22Rv1 (cell line): ENCODE measurements around the gene PRR29.

Experiments used
- H3K27ac ChIP-seq: fragments of 450-650 bp; 2 replicates; pipeline ENCODE4 v1.5.1; 2017
- ZFX ChIP-seq: fragments of 450-650 bp; IDR thresholded peaks from 2 replicates; pipeline ENCODE4 v1.6.1; 2017; ENCODE audit warnings: antibody characterized with exemption, borderline replicate concordance
- TF ChIP-seq, protein P1 (sequence below): fragments of 450-650 bp; IDR thresholded peaks from 2 replicates; pipeline ENCODE4 v1.5.1; 2017; ENCODE audit warnings: mild to moderate bottlenecking

Gene PRR29

GRCh38 chr17:63999680-64000531, 1.8 kb downstream of the PRR29 start:
- TF ChIP-seq, protein P1, sequence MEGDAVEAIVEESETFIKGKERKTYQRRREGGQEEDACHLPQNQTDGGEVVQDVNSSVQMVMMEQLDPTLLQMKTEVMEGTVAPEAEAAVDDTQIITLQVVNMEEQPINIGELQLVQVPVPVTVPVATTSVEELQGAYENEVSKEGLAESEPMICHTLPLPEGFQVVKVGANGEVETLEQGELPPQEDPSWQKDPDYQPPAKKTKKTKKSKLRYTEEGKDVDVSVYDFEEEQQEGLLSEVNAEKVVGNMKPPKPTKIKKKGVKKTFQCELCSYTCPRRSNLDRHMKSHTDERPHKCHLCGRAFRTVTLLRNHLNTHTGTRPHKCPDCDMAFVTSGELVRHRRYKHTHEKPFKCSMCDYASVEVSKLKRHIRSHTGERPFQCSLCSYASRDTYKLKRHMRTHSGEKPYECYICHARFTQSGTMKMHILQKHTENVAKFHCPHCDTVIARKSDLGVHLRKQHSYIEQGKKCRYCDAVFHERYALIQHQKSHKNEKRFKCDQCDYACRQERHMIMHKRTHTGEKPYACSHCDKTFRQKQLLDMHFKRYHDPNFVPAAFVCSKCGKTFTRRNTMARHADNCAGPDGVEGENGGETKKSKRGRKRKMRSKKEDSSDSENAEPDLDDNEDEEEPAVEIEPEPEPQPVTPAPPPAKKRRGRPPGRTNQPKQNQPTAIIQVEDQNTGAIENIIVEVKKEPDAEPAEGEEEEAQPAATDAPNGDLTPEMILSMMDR, result no peak
- no peak for TF ChIP-seq ZFX
- no peak overlapping the region for H3K27ac ChIP-seq

DNA sequence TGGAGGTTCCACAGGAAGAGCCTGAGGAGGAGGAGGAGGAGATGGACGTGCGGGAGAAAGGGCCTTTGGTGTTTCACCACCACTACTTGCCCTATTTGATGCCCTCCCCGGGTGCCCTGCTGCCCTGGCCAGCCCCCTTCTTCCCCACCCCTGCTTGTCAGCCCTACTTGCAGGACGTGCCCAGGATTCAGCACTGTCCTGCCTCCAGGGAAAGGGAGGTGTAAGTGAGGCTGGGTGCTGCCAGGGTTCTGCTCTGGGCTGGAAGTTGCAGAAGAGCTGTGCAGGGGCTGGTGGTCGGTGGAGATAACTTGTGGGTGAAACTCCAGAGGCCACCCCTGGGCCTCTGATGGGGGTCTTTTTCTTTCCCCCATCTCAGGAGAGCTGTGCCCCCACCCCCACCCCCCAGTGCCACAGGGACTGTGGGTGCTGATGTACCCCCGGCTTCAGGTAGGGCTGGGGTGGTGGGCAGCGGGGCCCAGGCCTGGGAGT, 3.0 kb downstream of the PRR29 start:
- H3K27ac ChIP-seq, result no peak overlapping the region
- TF ChIP-seq, protein P1, result no peak
- no peak for TF ChIP-seq ZFX

DNA sequence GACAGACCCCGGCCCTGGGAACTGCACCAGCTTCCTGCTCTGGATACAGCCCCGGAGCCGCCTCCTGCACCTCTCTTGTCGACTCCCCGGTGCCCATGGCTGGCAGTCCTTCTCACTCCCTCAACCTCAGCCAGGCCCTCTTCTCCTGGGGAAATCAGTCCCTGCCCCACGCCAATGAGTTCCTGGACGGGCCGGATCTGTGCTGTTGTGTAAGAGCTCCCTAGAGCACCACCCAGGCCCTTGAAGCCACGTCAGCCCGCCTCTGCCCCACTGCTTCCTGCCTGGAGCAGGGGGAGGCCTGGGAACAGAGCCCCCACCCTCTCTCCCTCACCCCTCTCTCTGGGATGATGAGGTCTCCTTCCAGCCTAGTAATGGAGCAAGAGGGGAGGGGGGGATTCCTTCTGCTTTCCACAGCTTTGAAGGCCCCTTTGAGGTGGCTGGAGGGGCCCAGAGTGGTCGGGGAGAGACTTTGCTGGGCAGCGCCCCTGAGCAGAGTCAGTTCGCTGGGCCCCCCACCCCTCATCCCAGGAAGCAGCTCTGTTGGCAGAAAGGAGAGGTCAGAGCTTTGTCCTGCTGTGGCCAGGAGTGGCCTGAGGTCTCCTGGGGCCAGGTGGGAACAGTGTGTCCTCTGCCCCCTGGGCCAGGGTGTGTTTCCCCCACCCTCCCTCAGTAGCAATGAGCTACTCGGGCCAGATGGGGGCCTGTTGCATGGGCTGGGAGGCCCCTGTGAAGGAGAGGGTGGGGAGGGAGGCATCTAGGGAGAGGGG, 3.8 kb downstream of the PRR29 start:
- H3K27ac ChIP-seq, result no peak overlapping the region
- no peak for TF ChIP-seq ZFX
- TF ChIP-seq, protein P1, result no peak

DNA sequence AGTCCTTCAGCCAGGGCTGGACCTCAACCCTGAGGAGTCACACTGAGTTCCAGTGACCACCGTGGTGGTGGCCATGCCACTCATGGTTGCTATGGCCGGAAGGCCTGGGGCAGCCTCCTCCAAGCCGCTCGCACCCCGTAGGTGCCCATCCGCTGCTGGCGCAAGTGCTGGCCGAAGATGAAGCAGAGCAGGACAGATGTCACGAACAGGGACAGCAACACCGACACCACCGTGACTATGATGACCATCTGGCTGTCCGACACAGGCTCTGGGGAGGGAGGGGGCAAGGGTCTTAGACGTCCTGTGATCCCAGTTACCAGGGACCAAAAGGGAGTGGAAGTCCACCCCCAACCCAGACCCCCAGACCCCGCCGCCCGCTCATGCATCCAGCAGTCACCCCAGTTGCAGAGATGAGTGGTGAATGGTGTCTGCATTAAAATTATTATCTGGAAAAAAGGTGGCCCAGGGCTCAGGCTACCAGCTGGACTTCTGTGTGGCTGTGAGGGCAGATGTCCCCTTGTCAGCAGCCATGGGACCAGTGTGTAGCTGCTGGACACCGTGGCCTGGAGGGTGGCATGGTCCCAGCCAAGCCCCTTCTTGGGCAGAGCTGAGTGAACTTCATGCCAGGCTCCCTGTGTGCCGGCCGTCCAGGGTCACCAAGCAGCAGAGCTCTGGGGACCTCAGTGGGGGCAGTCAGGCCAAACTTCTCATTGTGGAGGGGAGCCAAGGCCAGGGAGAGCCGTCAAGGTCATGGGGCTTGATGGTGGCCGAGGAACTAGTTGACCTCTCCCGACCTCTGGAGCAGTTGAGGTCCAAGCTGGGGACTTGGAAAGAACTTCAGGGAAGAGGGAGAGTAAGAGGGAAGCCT, 4.7 kb downstream of the PRR29 start:
- H3K27ac ChIP-seq, result no peak overlapping the region
- no peak for TF ChIP-seq ZFX
- TF ChIP-seq, protein P1, result no peak

GRCh38 chr17:64003526-64004121, 5.5 kb downstream of the PRR29 start:
- TF ChIP-seq, protein P1, result no peak
- TF ChIP-seq ZFX, result no peak
- no peak overlapping the region for H3K27ac ChIP-seq

GRCh38 chr17:64004218-64004770, 6.1 kb downstream of the PRR29 start:
- no peak overlapping the region for H3K27ac ChIP-seq
- TF ChIP-seq, protein P1, result no peak
- no peak for TF ChIP-seq ZFX
